PC-9 (cell line): Measurements from ENCODE around the gene RIMS1. TPM values are rescaled to one million over a fixed set of nuclear protein-coding genes. Genes with fewer than 3 reads are reported as not detected.

Experiments used
- BruUV-seq: library from RNA; stranded (reverse); fragments of 400-500 nt; replicated peaks from 2 replicates; lab custom pipeline; 2021; lab: Mats Ljungman, UMichigan
- CTCF ChIA-PET: fragments of 300-600 bp; sonication (Branson Sonifier 250); formaldehyde crosslinking; loops from one replicate; lab custom pipeline; 2022; ENCODE audit warnings: antibody characterized with exemption; lab: Charles Lee
- POLR2A ChIA-PET: fragments of 300-600 bp; sonication (Branson Sonifier 250); formaldehyde crosslinking; loops from one replicate; lab custom pipeline; 2022; ENCODE audit warnings: antibody characterized with exemption; ENCODE audit not compliant: unreplicated experiment; lab: Charles Lee
- DNase-seq, 2 experiments: peaks; one replicate each; pipeline versions ENCODE4 v3.0.0 to v3.0.0-alpha.2; 2015 to 2022; ENCODE audit warnings: mixed read lengths in 1 of 2
- H2AFZ ChIP-seq: fragments of 200-600 bp; sonication (generic); 2 replicates; pipeline ENCODE4 v1.8.1; 2017; ENCODE audit warnings: antibody characterized with exemption
- H3F3A ChIP-seq: fragments of 200-600 bp; sonication (generic); 2 replicates; pipeline ENCODE4 v1.8.1; 2017; ENCODE audit warnings: antibody characterized with exemption, mild to moderate bottlenecking, low read depth; ENCODE audit not compliant: insufficient read depth
- H3K27ac ChIP-seq: fragments of 200-600 bp; sonication (generic); 2 replicates; pipeline ENCODE4 v1.6.1; 2016; ENCODE audit warnings: mixed run types
- H3K27me3 ChIP-seq: fragments of 200-600 bp; sonication (generic); 2 replicates; pipeline ENCODE4 v1.6.1; 2016; ENCODE audit warnings: low read depth, mixed run types; ENCODE audit not compliant: insufficient read depth
- H3K36me3 ChIP-seq: fragments of 200-600 bp; sonication (generic); 2 replicates; pipeline ENCODE4 v1.6.1; 2016; ENCODE audit warnings: low read depth, mixed run types
- H3K4me1 ChIP-seq: fragments of 200-600 bp; sonication (generic); replicated peaks from 2 replicates; pipeline ENCODE4 v1.6.1; 2016; ENCODE audit warnings: mixed run types; ENCODE audit not compliant: insufficient read depth
- H3K4me2 ChIP-seq: fragments of 200-600 bp; sonication (generic); 2 replicates; pipeline ENCODE4 v1.6.1; 2017; ENCODE audit warnings: mixed run types
- H3K4me3 ChIP-seq: fragments of 200-600 bp; sonication (generic); 2 replicates; pipeline ENCODE4 v1.6.1; 2016; ENCODE audit warnings: mixed run types
- H3K79me2 ChIP-seq: fragments of 200-600 bp; sonication (generic); 2 replicates; pipeline ENCODE4 v1.6.1; 2017; ENCODE audit warnings: low read depth, mixed run types
- H3K9me2 ChIP-seq: fragments of 200-600 bp; sonication (generic); 2 replicates; pipeline ENCODE4 v1.8.1; 2017; ENCODE audit warnings: mild to moderate bottlenecking; ENCODE audit not compliant: insufficient read depth
- H3K9me3 ChIP-seq: fragments of 200-600 bp; sonication (generic); 2 replicates; pipeline ENCODE4 v1.8.1; 2016; ENCODE audit warnings: low read depth; ENCODE audit not compliant: insufficient read depth
- H4K20me1 ChIP-seq: fragments of 200-600 bp; sonication (generic); 2 replicates; pipeline ENCODE4 v1.8.1; 2017; ENCODE audit not compliant: insufficient read depth
- CTCF ChIP-seq: fragments of 200-600 bp; sonication (generic); conservative IDR thresholded peaks from 2 replicates; pipeline ENCODE4 v1.6.1; 2017; ENCODE audit warnings: mixed run types, antibody characterized with exemption, mild to moderate bottlenecking, moderate library complexity
- EZH2 ChIP-seq: fragments of 200-600 bp; sonication (generic); IDR thresholded peaks from 2 replicates; pipeline ENCODE4 v1.8.0; 2017; ENCODE audit warnings: antibody characterized with exemption, low read depth
- intact Hi-C: fragments of 100-400 bp; cut with micrococcal nuclease; formaldehyde crosslinking; loops from one replicate; pipeline ENCODE4 v1.10.0; 2022; ENCODE audit not compliant: unreplicated experiment
- total RNA-seq: library from RNA; stranded (reverse); gene quantifications from 2 replicates; pipeline ENCODE4 v1.2.3, GENCODE V29; 2021

Gene RIMS1
- total RNA-seq, 1 experiment from 2014 or later: not detected

GRCh38 chr6:72414657-72415056 lies 528.3 kb downstream of the RIMS1 start:
- Histone ChIP-seq H3K4me1 (no peaks in the 10 kb centered on the region), H3K36me3 (no peaks in the 10 kb centered on the region), H3K79me2 (no peaks in the 10 kb centered on the region), H3K4me3 (no peak overlapping the region), H2AFZ (no peak overlapping the region), H3K9me2 (no peaks in the 10 kb centered on the region), H4K20me1 (no peaks in the 10 kb centered on the region), H3K27ac (no peak overlapping the region), H3F3A (no peaks in the 10 kb centered on the region), H3K9me3 (no peaks in the 10 kb centered on the region), H3K27me3 (no peaks in the 10 kb centered on the region), H3K4me2 (no peak overlapping the region)
- intact Hi-C loops: loop anchor here (5.0 kb wide), 1 partner anchor 168 kb away; no protein-coding TSS in a partner anchor
- DNase-seq: no peak
- POLR2A ChIA-PET: no interaction called here
- no TSS peak for BruUV-seq
- CTCF ChIA-PET: no interaction called here
- no peak for TF ChIP-seq CTCF
- TF ChIP-seq EZH2: no peak

- no peak overlapping the region for H3K27ac ChIP-seq
- CTCF ChIA-PET: no interaction called here
- intact Hi-C loops: no loop called here
- H3K4me1 ChIP-seq: no peaks in the 10 kb centered on the region
- no peak overlapping the region for H3K4me3 ChIP-seq
- no peak overlapping the region for H2AFZ ChIP-seq
- no TSS peak for BruUV-seq
- no peak overlapping the region for H3K4me2 ChIP-seq
- H3K9me3 ChIP-seq: no peaks in the 10 kb centered on the region
- H3K36me3 ChIP-seq: no peaks in the 10 kb centered on the region
- POLR2A ChIA-PET: no interaction called here
- no peaks in the 10 kb centered on the region for H3K9me2 ChIP-seq
- DNase-seq: no peak
- TF ChIP-seq CTCF: no peak
- no peak for TF ChIP-seq EZH2
- H3F3A ChIP-seq: no peaks in the 10 kb centered on the region
- no peaks in the 10 kb centered on the region for H4K20me1 ChIP-seq
- no peaks in the 10 kb centered on the region for H3K79me2 ChIP-seq
- no peaks in the 10 kb centered on the region for H3K27me3 ChIP-seq
Measured at GRCh38 chr6:72416744-72417465, 530.6 kb downstream of the RIMS1 start.

GRCh38 chr6:72417759-72418158 lies 531.4 kb downstream of the RIMS1 start:
- no peaks in the 10 kb centered on the region for H3K9me3 ChIP-seq
- H4K20me1 ChIP-seq: no peaks in the 10 kb centered on the region
- H3K9me2 ChIP-seq: no peaks in the 10 kb centered on the region
- no peak for DNase-seq
- no peak overlapping the region for H3K4me2 ChIP-seq
- intact Hi-C loops: no loop called here
- ChIA-PET POLR2A (no interaction called here), CTCF (no interaction called here)
- H3F3A ChIP-seq: no peaks in the 10 kb centered on the region
- H2AFZ ChIP-seq: no peak overlapping the region
- no peaks in the 10 kb centered on the region for H3K4me1 ChIP-seq
- no peak overlapping the region for H3K27ac ChIP-seq
- no peak for TF ChIP-seq CTCF
- TF ChIP-seq EZH2: no peak
- H3K4me3 ChIP-seq: no peak overlapping the region
- no peaks in the 10 kb centered on the region for H3K27me3 ChIP-seq
- no peaks in the 10 kb centered on the region for H3K79me2 ChIP-seq
- BruUV-seq: no TSS peak
- H3K36me3 ChIP-seq: no peaks in the 10 kb centered on the region
